ENCODE measurements around the gene MSI2.

- TF ChIP-seq EZH2 (IDR thresholded peaks at IDR 0.05; ENCODE audit: insufficient read depth, poor library complexity, severe bottlenecking) = no peak
- TF ChIP-seq EZH2phosphoT487 (IDR thresholded peaks at IDR 0.05; ENCODE audit: insufficient read depth, low read depth) = no peak
These were observed 271.1 kb downstream of the MSI2 start for GRCh38 chr17:57527221-57528057.

Data from GM23248 (cell line).